Stromal cell of bone marrow (primary cell): Measurements from ENCODE around the gene PEX14.

Experiments
- DNase-seq: peaks from one replicate; pipeline ENCODE4 v3.0.0-alpha.2; 2012; ENCODE audit warnings: low read depth

Gene PEX14

GRCh38 chr1:10597492-10598388 is 123.0 kb downstream of the PEX14 start:
- DNase-seq: no peak

- DNase-seq: no peak
These were observed 123.6 kb downstream of the PEX14 start for GRCh38 chr1:10598389-10598702.

- peak; percentile 26 for DNase-seq
These were observed 124.6 kb downstream of the PEX14 start for GRCh38 chr1:10599194-10599861.

GRCh38 chr1:10601342-10602070 is 126.8 kb downstream of the PEX14 start:
- DNase-seq: no peak

GRCh38 chr1:10602936-10603335 is 128.2 kb downstream of the PEX14 start:
- no peak for DNase-seq

- DNase-seq: no peak
These were observed 130.2 kb downstream of the PEX14 start for GRCh38 chr1:10604966-10605365.

GRCh38 chr1:10606064-10606463 is 131.3 kb downstream of the PEX14 start:
- DNase-seq: no peak

GRCh38 chr1:10607228-10607627 is 132.5 kb downstream of the PEX14 start:
- DNase-seq: no peak

- DNase-seq: no peak
These were observed 133.9 kb downstream of the PEX14 start for GRCh38 chr1:10608690-10609089.

GRCh38 chr1:10610901-10611600 is 136.3 kb downstream of the PEX14 start:
- no peak for DNase-seq

GRCh38 chr1:10612436-10613160 is 137.8 kb downstream of the PEX14 start:
- no peak for DNase-seq

GRCh38 chr1:10613340-10613739 is 138.6 kb downstream of the PEX14 start:
- no peak for DNase-seq

- no peak for DNase-seq
These were observed 139.1 kb downstream of the PEX14 start for GRCh38 chr1:10613861-10614260.

- no peak for DNase-seq
These were observed 139.9 kb downstream of the PEX14 start for GRCh38 chr1:10614377-10615225.

- no peak for DNase-seq
These were observed 140.6 kb downstream of the PEX14 start for GRCh38 chr1:10615332-10615731.

- no peak for DNase-seq
These were observed 141.4 kb downstream of the PEX14 start for GRCh38 chr1:10615932-10616671.

- no peak for DNase-seq
These were observed 141.9 kb downstream of the PEX14 start for GRCh38 chr1:10616696-10617095.

- DNase-seq: no peak
These were observed 142.6 kb downstream of the PEX14 start for GRCh38 chr1:10617318-10617717.

- no peak for DNase-seq
These were observed 143.5 kb downstream of the PEX14 start for GRCh38 chr1:10617931-10618885.
